Adipocyte (in vitro differentiated cells): ENCODE results near the gene CDYL2.
A peak's percentile ranks its signal among the peaks of the same experiment; 100 is the strongest.
"Not testable (repeated sequence)": the region's sequence is repeated elsewhere in the genome, so short reads cannot be mapped to it uniquely, and the experiment has no call there.

Source experiments
- DNase-seq: peaks from one replicate; pipeline ENCODE4 v3.0.0-alpha.2; 2015; ENCODE audit warnings: low read depth
- H3K27me3 ChIP-seq: replicated peaks from 2 replicates; pipeline ENCODE4 v1.7.0; 2013; ENCODE audit warnings: mild to moderate bottlenecking, low read length, moderate library complexity; ENCODE audit not compliant: control insufficient read depth, insufficient read depth
- H3K36me3 ChIP-seq: 2 replicates; pipeline ENCODE4 v1.7.0; 2013; ENCODE audit warnings: low read length, mild to moderate bottlenecking, moderate library complexity; ENCODE audit not compliant: control insufficient read depth, insufficient read depth, severe bottlenecking
- H3K4me1 ChIP-seq: 2 replicates; pipeline ENCODE4 v1.7.0; 2013; ENCODE audit warnings: mild to moderate bottlenecking, low read length, moderate library complexity; ENCODE audit not compliant: control insufficient read depth, insufficient read depth
- H3K4me3 ChIP-seq: 2 replicates; pipeline ENCODE4 v1.7.0; 2013; ENCODE audit warnings: mild to moderate bottlenecking, low read length, moderate library complexity
- H3K9ac ChIP-seq: 2 replicates; pipeline ENCODE4 v1.7.0; 2013; ENCODE audit warnings: mild to moderate bottlenecking, low read length, moderate library complexity
- H3K9me3 ChIP-seq: 2 replicates; pipeline ENCODE4 v1.7.0; 2013; ENCODE audit warnings: mild to moderate bottlenecking, low read length, moderate library complexity; ENCODE audit not compliant: control insufficient read depth

CDYL2 gene

DNA sequence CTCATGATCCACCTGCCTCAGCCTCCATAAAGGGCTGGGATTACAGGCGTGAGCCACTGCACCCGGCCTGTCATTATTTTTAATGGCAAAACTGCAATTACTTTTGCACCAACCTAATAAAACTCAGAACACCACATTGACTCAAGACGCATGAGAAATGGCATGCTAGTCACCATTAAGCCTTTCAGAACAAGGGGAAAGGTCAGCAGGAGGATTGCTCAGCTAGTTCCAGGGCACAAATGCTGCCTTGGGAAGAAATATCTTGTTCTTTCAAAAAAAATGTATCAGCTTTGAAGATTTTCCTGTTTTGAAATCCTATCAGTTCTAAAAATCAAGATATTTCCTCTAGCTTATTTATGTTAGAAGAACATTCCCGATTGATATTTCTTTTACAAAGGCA, 32.4 kb upstream of the CDYL2 start:
- peaks cover 15% of the 10 kb centered on the region for H3K9me3 ChIP-seq

DNA sequence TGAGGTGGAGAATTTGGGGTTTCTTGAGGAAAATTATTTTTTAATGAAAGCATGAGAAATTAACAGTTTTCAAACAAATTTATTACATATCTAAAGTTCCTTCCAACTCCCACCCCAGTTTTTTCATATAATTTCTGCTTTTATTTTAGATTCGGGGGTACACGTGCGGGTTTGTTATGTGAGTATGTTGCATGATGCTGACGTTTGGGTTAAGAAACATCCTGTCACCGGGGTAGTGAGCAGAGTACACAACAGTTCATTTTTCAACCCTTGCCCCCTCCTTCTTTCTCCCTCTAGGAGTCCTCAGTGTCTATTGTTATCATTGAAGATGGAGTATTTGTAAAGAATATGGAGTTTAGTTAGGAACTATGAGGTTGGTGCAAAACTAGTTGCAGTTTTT, 31.8 kb upstream of the CDYL2 start:
- DNase-seq: no peak
- peaks cover 9% of the 10 kb centered on the region for H3K9me3 ChIP-seq
- H3K9ac ChIP-seq: no peak overlapping the region
- H3K4me3 ChIP-seq: no peak overlapping the region
- peaks cover 2% of the 10 kb centered on the region for H3K27me3 ChIP-seq
- H3K4me1 ChIP-seq: peaks cover 14% of the 10 kb centered on the region
- no peaks in the 10 kb centered on the region for H3K36me3 ChIP-seq

More for the DNA sequence above, 32.4 kb upstream of the CDYL2 start:
- H3K4me1 ChIP-seq: peaks cover 14% of the 10 kb centered on the region
- H3K9ac ChIP-seq: peak overlapping the region; percentile 23
- H3K27me3 ChIP-seq: no peaks in the 10 kb centered on the region
- no peak overlapping the region for H3K4me3 ChIP-seq
- DNase-seq: no peak
- H3K36me3 ChIP-seq: no peaks in the 10 kb centered on the region

DNA sequence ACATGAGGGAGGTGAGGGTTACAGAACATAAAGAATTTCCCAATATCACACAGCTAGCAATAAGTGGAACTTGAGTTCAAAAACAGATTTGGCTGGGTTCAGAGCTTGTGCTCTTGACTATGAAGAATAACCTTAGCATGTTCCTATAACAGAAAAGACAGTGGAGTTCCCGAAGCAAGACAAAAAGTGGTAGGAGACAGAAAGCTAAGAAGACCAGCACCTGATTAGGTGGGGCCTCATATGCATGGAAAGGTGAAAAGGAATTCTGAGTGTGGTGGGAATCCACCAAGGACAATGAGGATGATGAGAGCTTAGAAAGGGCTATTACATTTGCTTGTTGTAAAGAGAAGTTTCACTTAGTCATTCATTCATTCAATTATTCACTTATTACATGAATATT, 26.6 kb upstream of the CDYL2 start:
- DNase-seq: no peak
- Histone ChIP-seq H3K9me3 (no peaks in the 10 kb centered on the region), H3K4me1 (peaks cover under 1% of the 10 kb centered on the region), H3K36me3 (no peaks in the 10 kb centered on the region), H3K27me3 (peaks cover 16% of the 10 kb centered on the region), H3K4me3 (no peak overlapping the region), H3K9ac (no peak overlapping the region)

- no peak overlapping the region for H3K9ac ChIP-seq
- peaks cover 16% of the 10 kb centered on the region for H3K27me3 ChIP-seq
- no peaks in the 10 kb centered on the region for H3K9me3 ChIP-seq
- no peaks in the 10 kb centered on the region for H3K4me1 ChIP-seq
- no peak overlapping the region for H3K4me3 ChIP-seq
- no peaks in the 10 kb centered on the region for H3K36me3 ChIP-seq
- no peak for DNase-seq
Measured at GRCh38 chr16:80828495-80828894, 24.1 kb upstream of the CDYL2 start.

- Histone ChIP-seq H3K36me3 (no peaks in the 10 kb centered on the region), H3K4me3 (no peak overlapping the region), H3K9me3 (no peaks in the 10 kb centered on the region), H3K4me1 (no peaks in the 10 kb centered on the region), H3K9ac (no peak overlapping the region), H3K27me3 (peaks cover 16% of the 10 kb centered on the region)
- no peak for DNase-seq
Measured at GRCh38 chr16:80827007-80827406, 22.6 kb upstream of the CDYL2 start.

- no peaks in the 10 kb centered on the region for H3K9me3 ChIP-seq
- no peaks in the 10 kb centered on the region for H3K4me1 ChIP-seq
- H3K36me3 ChIP-seq: no peaks in the 10 kb centered on the region
- no peak overlapping the region for H3K9ac ChIP-seq
- no peak overlapping the region for H3K4me3 ChIP-seq
- DNase-seq: no peak
- H3K27me3 ChIP-seq: peaks cover 5% of the 10 kb centered on the region
Measured at GRCh38 chr16:80825365-80825758, 21.0 kb upstream of the CDYL2 start.

- H3K27me3 ChIP-seq: no peaks in the 10 kb centered on the region
- H3K4me1 ChIP-seq: no peaks in the 10 kb centered on the region
- peak; percentile 79 for DNase-seq
- no peaks in the 10 kb centered on the region for H3K36me3 ChIP-seq
- H3K9ac ChIP-seq: no peak overlapping the region
- H3K9me3 ChIP-seq: no peaks in the 10 kb centered on the region
- H3K4me3 ChIP-seq: no peak overlapping the region
Measured at GRCh38 chr16:80824623-80825364, 20.4 kb upstream of the CDYL2 start.

DNA sequence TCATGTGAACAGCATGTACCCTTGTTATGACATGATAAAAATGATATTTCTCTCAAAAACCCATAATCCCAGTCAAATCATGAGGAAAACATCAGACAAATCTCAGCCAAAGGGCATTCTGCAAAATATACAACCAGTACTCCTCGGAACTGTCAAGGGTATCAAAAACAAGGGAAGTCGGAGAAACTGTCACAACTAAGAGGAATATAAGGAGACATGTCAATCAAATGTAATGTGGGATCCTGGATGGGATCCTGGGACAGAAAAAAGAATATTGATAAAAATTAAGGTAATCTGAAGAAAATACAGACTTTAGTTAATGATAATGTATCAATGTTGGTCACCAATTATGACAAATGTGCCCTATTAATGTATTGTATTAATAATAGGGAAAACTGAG, 15.6 kb upstream of the CDYL2 start:
- no peak overlapping the region for H3K9ac ChIP-seq
- DNase-seq: no peak
- H3K27me3 ChIP-seq: no peaks in the 10 kb centered on the region
- peaks cover 8% of the 10 kb centered on the region for H3K9me3 ChIP-seq
- no peaks in the 10 kb centered on the region for H3K4me1 ChIP-seq
- no peaks in the 10 kb centered on the region for H3K36me3 ChIP-seq
- no peak overlapping the region for H3K4me3 ChIP-seq

DNA sequence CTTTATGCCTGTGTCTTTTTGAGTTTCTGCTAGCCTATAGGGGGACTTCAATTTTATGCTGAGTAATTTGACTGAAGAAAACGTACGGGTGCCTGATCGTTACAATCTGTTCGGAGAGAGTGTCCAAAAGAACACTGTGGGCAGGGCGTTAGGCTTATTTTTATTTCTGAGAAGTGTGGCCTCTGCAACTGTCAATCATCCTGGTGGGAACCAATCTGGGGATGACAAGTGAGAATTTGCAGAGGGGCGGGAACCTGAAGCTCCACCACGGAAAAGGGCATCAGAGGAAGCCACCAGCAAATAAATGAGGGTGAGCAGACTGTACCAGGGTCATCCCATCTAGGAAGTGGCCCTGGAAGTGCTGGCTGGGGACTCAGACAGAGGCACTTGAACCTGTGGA, 12.0 kb upstream of the CDYL2 start:
- Histone ChIP-seq H3K27me3 (no peaks in the 10 kb centered on the region), H3K9ac (no peak overlapping the region), H3K4me3 (no peak overlapping the region), H3K36me3 (no peaks in the 10 kb centered on the region), H3K4me1 (no peaks in the 10 kb centered on the region), H3K9me3 (peaks cover 30% of the 10 kb centered on the region)
- no peak for DNase-seq

DNA sequence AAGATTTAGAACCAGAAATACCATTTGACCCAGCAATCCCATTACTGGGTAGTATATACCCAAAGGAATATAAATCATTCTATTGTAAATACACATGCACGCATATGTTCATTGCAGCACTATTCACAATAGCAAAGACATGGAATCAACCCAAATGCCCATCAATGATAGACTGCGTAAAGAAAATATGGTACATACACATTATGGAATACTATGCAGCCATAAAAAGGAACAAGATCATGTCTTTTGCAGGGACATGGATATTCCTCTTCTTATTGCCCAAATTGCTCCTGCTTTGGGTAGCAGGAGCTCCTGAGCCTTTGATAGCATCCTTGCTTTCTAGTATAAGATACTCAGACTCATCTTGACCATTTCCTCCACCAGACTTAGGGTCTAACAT, 10.9 kb upstream of the CDYL2 start:
- H3K4me3 ChIP-seq, DNase-seq, H3K36me3 ChIP-seq, H3K9ac ChIP-seq, H3K27me3 ChIP-seq, H3K4me1 ChIP-seq: not testable (repeated sequence)
- H3K9me3 ChIP-seq: peaks cover 30% of the 10 kb centered on the region

- no peak for DNase-seq
- H3K27me3 ChIP-seq: no peaks in the 10 kb centered on the region
- no peak overlapping the region for H3K4me3 ChIP-seq
- H3K9me3 ChIP-seq: peaks cover 30% of the 10 kb centered on the region
- no peaks in the 10 kb centered on the region for H3K36me3 ChIP-seq
- no peak overlapping the region for H3K9ac ChIP-seq
- no peaks in the 10 kb centered on the region for H3K4me1 ChIP-seq
Measured at GRCh38 chr16:80812593-80812992, 8.2 kb upstream of the CDYL2 start.

DNA sequence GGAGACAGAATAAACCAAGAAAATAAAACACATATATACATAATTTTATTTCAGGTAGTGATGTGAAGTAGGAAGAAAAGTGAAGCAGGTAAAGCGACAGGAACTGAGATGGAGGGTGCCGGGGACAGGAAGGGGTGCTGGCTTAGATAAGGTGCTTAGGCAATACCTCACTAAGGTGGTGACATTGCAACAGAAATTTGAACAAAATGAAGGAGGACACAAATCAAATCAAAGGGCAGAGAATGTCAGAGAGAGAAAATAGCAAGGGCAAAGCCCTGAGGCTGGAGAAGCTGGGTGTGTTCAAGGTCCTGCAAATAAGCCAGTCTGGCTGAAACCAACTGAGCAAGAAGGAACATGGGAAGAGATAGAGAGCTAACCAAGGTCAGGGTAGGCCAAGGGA, 5.0 kb upstream of the CDYL2 start:
- Histone ChIP-seq H3K4me1 (no peaks in the 10 kb centered on the region), H3K9ac (no peak overlapping the region), H3K36me3 (no peaks in the 10 kb centered on the region), H3K4me3 (no peak overlapping the region), H3K9me3 (peaks cover 16% of the 10 kb centered on the region), H3K27me3 (no peaks in the 10 kb centered on the region)
- no peak for DNase-seq
